ENCODE measurements around the gene TMEM175.

GRCh38 chr4:1002131-1002630, 69.9 kb downstream of the TMEM175 start:
- no peak for TF ChIP-seq CTCF (conservative IDR thresholded peaks at IDR 0.05)
- no peak for TF ChIP-seq EZH2 (IDR thresholded peaks at IDR 0.05; ENCODE audit: low read depth)
